Measurements from ENCODE around the gene SLC2A2. TPM values are rescaled to one million over a fixed set of nuclear protein-coding genes. Genes with fewer than 3 reads are reported as not detected.

The SLC2A2 gene
- total RNA-seq, 1 donor from 2014 or later, result not detected

- Histone ChIP-seq H3K36me3 (no peaks in the 10 kb centered on the region), H3K4me3 (no peak overlapping the region), H3K4me1 (no peaks in the 10 kb centered on the region), H3K27ac (no peak overlapping the region), H3K9me3 (no peaks in the 10 kb centered on the region), H3K27me3 (no peaks in the 10 kb centered on the region)
- intact Hi-C loops (cut with DNase I), result no loop called here
- no peak for DNase-seq (ENCODE audit: extremely low spot score in 2 of 2)
- TF ChIP-seq CTCF (IDR thresholded peaks at IDR 0.05) (no peak), POLR2AphosphoS5 (IDR thresholded peaks at IDR 0.05; ENCODE audit: insufficient read depth in 1 of 2, low read depth in 1 of 2) (no peak), POLR2A (IDR thresholded peaks at IDR 0.05) (no peak)
These were observed 43.8 kb downstream of the SLC2A2 start for GRCh38 chr3:170982733-170983132.

GRCh38 chr3:170980399-170980798 is 46.1 kb downstream of the SLC2A2 start:
- intact Hi-C loops (cut with DNase I), result no loop called here
- TF ChIP-seq POLR2A (IDR thresholded peaks at IDR 0.05), result no peak
- no peak for TF ChIP-seq CTCF (IDR thresholded peaks at IDR 0.05)
- TF ChIP-seq POLR2AphosphoS5 (IDR thresholded peaks at IDR 0.05; ENCODE audit: insufficient read depth in 1 of 2, low read depth in 1 of 2), result no peak
- no peaks in the 10 kb centered on the region for H3K36me3 ChIP-seq

GRCh38 chr3:170977949-170978745 is 48.4 kb downstream of the SLC2A2 start:
- Histone ChIP-seq H3K36me3 (no peaks in the 10 kb centered on the region), H3K9me3 (no peaks in the 10 kb centered on the region), H3K4me1 (no peaks in the 10 kb centered on the region), H3K27ac (no peak overlapping the region), H3K4me3 (no peak overlapping the region), H3K27me3 (no peaks in the 10 kb centered on the region)
- intact Hi-C loops (cut with DNase I), result no loop called here
- DNase-seq (ENCODE audit: extremely low spot score in 2 of 2), result no peak
- TF ChIP-seq POLR2AphosphoS5 (IDR thresholded peaks at IDR 0.05; ENCODE audit: insufficient read depth in 1 of 2, low read depth in 1 of 2) (no peak), POLR2A (IDR thresholded peaks at IDR 0.05) (no peak), CTCF (IDR thresholded peaks at IDR 0.05) (no peak)

More at GRCh38 chr3:170980399-170980798, 46.1 kb downstream of the SLC2A2 start:
- no peak overlapping the region for H3K4me3 ChIP-seq
- H3K27me3 ChIP-seq, result no peaks in the 10 kb centered on the region
- DNase-seq (ENCODE audit: extremely low spot score in 2 of 2), result no peak
- no peaks in the 10 kb centered on the region for H3K4me1 ChIP-seq
- H3K9me3 ChIP-seq, result no peaks in the 10 kb centered on the region
- H3K27ac ChIP-seq, result no peak overlapping the region

- H3K4me3 ChIP-seq, result no peak overlapping the region
- H3K9me3 ChIP-seq, result no peaks in the 10 kb centered on the region
- intact Hi-C loops (cut with DNase I), result no loop called here
- H3K36me3 ChIP-seq, result no peaks in the 10 kb centered on the region
- no peaks in the 10 kb centered on the region for H3K27me3 ChIP-seq
- DNase-seq (ENCODE audit: extremely low spot score in 2 of 2), result no peak
- H3K27ac ChIP-seq, result no peak overlapping the region
- TF ChIP-seq POLR2AphosphoS5 (IDR thresholded peaks at IDR 0.05; ENCODE audit: insufficient read depth in 1 of 2, low read depth in 1 of 2), result no peak
- TF ChIP-seq CTCF (IDR thresholded peaks at IDR 0.05), result no peak
- no peak for TF ChIP-seq POLR2A (IDR thresholded peaks at IDR 0.05)
- H3K4me1 ChIP-seq, result no peaks in the 10 kb centered on the region
These were observed 50.4 kb downstream of the SLC2A2 start for GRCh38 chr3:170976190-170976519.
